Measurements from ENCODE around the gene DDX43. TPM values are rescaled to one million over a fixed set of nuclear protein-coding genes. Genes with fewer than 3 reads are reported as not detected.

Gene DDX43
- total RNA-seq, 1 donor from 2014 or later, result 0.33 TPM

Other genes with a start within 250 kb of the DDX43 start
- not detected in 2 replicates for gene KHDC1L, start 169.3 kb upstream of the DDX43 start, total RNA-seq
- gene KHDC1, start 131.6 kb upstream of the DDX43 start, total RNA-seq, result 0.59 and 0.81 TPM in 2 replicates
- gene DPPA5, start 40.6 kb upstream of the DDX43 start, total RNA-seq, result not detected in 2 replicates
- not detected in 2 replicates for gene KHDC3L, start 32.2 kb upstream of the DDX43 start, total RNA-seq
- gene OOEP, start 24.9 kb upstream of the DDX43 start, total RNA-seq, result not detected in 2 replicates
- 4.8 and 9.6 TPM in 2 replicates for gene CGAS, start 57.5 kb downstream of the DDX43 start, total RNA-seq
- 23.4 and 33.5 TPM in 2 replicates for gene MTO1, start 66.9 kb downstream of the DDX43 start, total RNA-seq
- gene EEF1A1, start 126.2 kb downstream of the DDX43 start, total RNA-seq, result 20,734 and 25,322 TPM in 2 replicates